ENCODE results near the gene SARDH. TPM values are rescaled to one million over a fixed set of nuclear protein-coding genes. Genes with fewer than 3 reads are reported as not detected.

Gene SARDH
- total and polyA plus RNA-seq, 9 of the 15 experiments (the other 6 are each of a cell fraction or from before 2014, with no cell fraction given): 0.14 TPM; not detected in 8

DNA sequence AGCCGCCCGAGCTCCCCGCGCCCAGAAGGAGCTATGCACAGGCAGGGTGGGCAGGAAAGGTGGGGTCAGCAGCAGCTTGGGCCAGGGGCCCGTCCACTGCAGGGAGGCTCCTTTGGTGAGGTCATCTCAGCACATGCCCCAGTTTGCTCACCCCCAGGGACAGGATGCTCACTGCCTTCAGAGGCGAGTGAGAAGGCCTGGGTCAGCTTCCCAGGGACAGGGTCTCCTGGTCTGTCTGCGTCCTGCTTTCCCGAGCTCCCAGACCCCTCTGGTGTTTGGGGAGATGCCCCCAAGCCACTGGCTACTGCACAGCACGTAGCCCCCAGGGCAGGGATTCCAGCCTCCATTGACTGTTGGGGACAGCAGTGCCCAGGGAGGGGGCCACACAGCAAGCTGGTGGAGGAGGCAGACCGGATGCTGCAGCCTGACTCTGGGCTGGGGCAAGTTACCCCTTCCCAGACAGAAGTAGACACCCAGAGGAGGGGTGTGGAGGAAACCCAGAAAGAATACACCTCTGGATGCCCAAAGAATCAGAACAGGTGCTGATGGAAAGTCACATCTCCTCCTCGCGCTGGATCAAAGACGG lies 581 bp upstream of the SARDH start (continued):
- TF ChIP-seq, protein P1, sequence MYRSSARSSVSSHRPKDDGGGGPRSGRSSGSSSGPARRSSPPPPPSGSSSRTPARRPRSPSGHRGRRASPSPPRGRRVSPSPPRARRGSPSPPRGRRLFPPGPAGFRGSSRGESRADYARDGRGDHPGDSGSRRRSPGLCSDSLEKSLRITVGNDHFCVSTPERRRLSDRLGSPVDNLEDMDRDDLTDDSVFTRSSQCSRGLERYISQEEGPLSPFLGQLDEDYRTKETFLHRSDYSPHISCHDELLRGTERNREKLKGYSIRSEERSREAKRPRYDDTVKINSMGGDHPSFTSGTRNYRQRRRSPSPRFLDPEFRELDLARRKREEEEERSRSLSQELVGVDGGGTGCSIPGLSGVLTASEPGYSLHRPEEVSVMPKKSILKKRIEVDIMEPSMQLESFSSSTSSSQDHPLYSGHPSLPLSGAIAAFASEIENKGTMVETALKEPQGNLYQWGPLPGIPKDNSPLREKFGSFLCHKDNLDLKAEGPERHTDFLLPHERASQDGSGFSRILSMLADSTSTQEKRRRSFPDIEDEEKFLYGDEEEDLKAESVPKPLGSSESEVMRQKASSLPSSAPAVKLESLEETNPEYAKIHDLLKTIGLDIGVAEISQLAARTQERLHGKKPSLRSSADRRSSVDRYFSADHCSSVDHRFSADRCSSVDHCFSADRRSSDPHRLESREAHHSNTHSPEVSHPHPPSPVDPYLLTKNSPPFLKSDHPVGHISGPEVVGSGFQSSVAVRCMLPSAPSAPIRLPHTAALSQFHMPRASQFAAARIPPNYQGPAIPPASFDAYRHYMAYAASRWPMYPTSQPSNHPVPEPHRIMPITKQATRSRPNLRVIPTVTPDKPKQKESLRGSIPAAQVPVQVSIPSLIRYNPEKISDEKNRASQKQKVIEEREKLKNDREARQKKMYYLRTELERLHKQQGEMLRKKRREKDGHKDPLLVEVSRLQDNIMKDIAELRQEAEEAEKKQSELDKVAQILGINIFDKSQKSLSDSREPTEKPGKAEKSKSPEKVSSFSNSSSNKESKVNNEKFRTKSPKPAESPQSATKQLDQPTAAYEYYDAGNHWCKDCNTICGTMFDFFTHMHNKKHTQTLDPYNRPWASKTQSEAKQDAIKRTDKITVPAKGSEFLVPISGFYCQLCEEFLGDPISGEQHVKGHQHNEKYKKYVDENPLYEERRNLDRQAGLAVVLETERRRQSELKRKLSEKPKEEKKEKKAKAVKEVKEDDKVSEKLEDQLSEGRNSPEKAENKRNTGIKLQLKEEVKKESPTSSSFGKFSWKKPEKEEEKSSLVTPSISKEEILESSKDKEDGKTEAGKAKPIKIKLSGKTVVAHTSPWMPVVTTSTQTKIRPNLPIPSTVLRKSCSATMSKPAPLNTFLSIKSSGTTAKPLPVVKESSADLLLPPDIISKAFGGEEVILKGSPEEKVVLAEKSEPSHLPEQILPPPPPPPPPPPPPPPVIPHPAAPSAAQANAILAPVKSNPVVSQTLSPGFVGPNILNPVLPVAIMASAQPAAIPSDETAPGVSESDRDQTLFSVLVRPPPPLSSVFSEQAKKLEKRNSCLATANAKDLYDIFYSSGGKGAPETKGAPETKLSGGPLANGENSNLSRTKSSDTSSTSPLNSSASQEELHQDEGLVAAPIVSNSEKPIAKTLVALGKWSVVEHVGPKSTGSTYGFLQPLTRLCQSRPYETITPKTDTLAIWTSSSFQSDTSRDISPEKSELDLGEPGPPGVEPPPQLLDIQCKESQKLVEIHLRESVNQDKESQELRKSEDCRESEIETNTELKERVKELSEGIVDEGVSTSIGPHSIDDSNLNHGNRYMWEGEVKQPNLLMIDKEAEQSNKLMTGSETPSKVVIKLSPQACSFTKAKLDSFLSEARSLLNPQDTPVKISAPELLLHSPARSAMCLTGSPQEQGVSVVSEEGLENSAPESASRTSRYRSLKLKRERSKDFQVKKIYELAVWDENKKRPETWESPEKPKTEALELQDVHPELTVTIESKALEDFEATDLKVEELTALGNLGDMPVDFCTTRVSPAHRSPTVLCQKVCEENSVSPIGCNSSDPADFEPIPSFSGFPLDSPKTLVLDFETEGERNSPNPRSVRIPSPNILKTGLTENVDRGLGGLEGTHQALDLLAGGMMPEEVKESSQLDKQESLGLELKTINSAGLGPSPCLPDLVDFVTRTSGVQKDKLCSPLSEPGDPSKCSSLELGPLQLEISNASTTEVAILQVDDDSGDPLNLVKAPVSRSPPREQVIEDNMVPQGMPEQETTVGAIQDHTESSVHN (IDR thresholded peaks at IDR 0.05; ENCODE audit: borderline replicate concordance in 1 of 2, low read depth in 1 of 2): no peak
- no peak for TF ChIP-seq SLC30A9 (CRISPR knock-in tag; IDR thresholded peaks at IDR 0.05)
- TF ChIP-seq BACH1 (tag; IDR thresholded peaks at IDR 0.05): no peak
- TF ChIP-seq ZNF699 (CRISPR knock-in tag; IDR thresholded peaks at IDR 0.05; ENCODE audit: insufficient replicate concordance): no peak
- no peak for TF ChIP-seq ZNF586 (CRISPR knock-in tag; conservative IDR thresholded peaks at IDR 0.05)
- no peak for TF ChIP-seq ARNT (IDR thresholded peaks at IDR 0.05)
